Adipose tissue (tissue), 3 donors: ENCODE data around the gene OTOP3. TPM values are rescaled to one million over a fixed set of nuclear protein-coding genes. Genes with fewer than 3 reads are reported as not detected.

ENCODE experiments used
- H3K27ac ChIP-seq: one replicate; pipeline ENCODE4 v1.5.1; 2013; ENCODE audit warnings: low read depth, low read length
- WGBS, 3 donors: extraction: QIAGEN DNeasy Blood & Tissue Kit; methylation state at CpG; one replicate each; pipeline ENCODE4 v1.1.7; 2013; 5-methylcytosine and 5-hydroxymethylcytosine counted together
- polyA plus RNA-seq, 3 donors: library from polyadenylated mRNA; stranded (reverse); fragments of 200-250 nt; gene quantifications; one replicate each; pipeline ENCODE4 v1.2.3, GENCODE V29; 2013
- donor health status: healthy with polysubstance abuse.
- donor health status: Bipolar disorder and iron deficiency.
- donor health status: healthy.

OTOP3 gene
- polyA plus RNA-seq, 3 donors, result 0.38 TPM; not detected in 2

DNA sequence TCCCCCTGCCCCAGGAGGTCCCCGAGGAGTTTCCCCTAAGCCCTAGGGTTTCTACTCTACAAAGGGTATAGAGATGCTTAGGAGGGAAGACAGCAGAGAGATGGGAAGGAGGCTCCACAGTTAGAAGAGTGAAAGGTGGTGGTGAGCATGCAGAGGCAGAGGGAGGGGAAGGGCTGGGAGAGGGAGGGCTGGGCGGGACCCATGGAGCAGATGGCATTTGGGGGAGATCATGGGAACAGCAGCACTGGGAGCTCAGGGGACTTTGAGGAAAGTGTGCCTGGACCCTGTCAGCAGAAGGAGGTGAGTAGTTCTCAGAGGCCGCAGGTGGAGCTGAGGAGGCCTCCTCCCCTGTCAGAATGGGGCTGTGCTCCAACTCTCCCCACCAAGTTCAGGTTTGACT lies 650 bp upstream of the OTOP3 start:
- 62 to 76% (median 69%) methylated on average over 3 of the region's 3 CpGs for WGBS, 3 donors
- no peak overlapping the region for H3K27ac ChIP-seq

DNA sequence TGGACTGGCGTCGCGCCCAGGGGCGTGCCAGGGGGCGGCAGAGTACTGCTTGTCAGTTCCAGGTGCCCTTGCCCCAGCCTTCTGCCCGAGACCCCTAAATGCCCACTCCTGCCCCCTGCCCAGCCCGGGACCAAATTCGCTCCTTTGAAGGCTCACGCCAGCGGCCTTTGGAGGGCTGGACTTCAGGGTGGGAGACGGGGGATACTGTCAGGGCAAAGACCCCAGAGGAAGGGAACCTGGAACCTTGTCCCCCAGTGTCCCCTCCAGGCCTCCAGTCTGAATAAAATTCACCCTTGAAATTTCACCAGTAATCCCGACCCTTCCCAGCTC lies 737 bp downstream of the OTOP3 start:
- H3K27ac ChIP-seq, result no peak overlapping the region
- WGBS, 3 donors, result 17 to 25% (median 20%) methylated on average over 11 to 12 of the region's 12 CpGs

DNA sequence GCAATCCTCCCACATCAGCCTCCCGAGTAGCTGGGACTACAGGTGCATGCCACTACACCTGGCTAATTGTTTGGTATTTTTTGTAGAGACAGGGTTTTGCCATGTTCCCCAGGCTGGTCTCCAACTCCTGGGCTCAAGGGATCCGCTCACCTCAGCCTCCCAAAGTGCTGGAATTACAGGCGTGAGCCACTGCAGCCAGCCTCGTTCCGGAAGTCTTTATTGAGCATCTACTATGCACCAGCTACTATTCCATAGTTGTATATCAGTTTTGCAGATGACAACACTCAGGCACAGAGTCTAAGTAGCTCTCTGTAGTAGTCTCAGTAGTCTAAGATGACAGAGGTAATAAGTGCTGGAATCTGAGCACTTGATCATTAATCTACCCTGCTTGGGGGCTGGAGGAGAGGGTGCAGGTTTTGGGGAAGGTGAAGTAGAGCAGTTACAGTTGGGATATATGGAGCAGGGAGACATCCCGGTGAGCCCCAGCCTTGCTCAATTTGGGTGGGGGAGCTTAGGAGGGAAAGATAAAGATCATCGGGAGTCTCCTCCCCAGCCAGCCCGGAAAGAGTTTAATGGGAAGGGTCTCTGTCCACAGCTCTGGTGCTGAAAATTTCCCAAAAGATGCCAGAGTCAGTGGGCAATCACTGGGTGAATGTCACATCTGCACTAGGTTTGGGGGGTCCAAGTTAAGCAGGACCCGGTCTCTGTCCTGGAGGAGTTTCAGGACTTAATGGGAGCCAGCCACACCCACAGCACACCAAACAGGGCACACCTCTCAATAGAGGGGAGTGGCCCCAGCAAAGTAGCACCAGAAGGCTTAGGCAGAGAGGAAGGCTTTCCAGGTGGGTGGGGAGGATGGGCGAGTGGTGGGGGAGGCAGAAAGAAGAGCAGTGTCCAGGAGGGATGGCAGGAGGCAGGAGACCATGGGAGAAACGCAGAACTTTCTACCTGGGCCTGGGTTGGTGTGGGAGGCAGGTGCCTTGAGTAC lies 1.7 kb downstream of the OTOP3 start:
- no peak overlapping the region for H3K27ac ChIP-seq
- 54 to 60% (median 55%) methylated on average over 11 of the region's 11 CpGs for WGBS, 3 donors

DNA sequence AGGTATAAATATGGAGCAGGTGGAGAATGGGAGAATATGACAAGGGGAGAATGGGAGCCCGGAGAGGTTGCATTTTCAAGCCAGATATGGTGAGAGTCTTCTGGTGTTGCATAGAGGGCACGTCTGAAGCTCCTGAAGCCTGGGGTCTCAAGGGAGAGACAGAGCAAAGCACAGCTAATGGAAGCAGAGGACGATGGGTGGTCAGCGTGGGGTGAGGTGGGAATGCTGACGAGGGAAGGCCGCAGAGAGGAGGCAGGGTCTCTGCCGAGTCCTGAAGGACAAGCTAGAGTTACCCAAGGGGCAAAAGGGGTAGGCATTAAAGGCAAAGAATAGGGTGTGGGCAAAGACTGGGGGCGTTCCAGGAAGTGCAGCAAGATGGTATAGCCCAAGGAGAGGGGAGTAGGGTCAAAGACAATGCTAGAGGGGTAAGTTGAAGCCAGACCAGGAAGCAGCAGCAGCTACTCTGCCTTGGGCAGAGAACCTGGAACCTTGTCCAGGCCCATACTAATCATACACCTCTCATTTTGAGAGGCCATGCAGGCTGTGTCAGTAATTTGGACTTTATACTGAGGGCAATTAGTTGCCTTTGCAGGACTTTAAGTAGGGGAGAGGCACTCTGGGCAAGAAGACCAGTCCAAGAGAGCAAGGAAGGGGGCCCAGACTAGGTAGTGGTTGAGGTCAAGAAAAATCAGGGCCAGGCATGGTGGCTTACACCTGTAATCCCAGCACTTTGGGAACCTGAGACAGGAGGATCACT lies 2.7 kb downstream of the OTOP3 start:
- 60 to 80% (median 77%) methylated on average over 8 of the region's 8 CpGs for WGBS, 3 donors
- no peak overlapping the region for H3K27ac ChIP-seq

DNA sequence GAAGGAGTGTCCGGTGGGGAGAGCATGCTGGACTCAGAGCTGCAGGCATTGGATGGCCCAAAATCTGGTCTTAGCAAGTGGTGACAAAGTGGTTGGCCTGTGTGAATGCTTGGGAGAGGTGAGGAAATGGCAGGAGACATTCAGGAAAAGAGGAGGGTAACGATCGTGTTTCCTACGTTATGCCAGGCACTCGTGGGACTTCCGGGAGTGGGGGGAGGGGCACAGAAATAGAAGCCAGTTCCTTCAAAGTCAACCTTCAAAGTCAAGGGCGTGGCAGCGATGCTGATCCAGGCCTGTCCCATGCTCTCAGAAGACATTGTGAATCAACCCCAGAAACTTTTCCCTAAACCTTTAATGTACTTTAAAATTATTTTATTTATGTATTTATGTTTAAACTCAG lies 3.8 kb downstream of the OTOP3 start:
- no peak overlapping the region for H3K27ac ChIP-seq
- 46 to 51% (median 48%) methylated on average over 8 of the region's 8 CpGs for WGBS, 3 donors

DNA sequence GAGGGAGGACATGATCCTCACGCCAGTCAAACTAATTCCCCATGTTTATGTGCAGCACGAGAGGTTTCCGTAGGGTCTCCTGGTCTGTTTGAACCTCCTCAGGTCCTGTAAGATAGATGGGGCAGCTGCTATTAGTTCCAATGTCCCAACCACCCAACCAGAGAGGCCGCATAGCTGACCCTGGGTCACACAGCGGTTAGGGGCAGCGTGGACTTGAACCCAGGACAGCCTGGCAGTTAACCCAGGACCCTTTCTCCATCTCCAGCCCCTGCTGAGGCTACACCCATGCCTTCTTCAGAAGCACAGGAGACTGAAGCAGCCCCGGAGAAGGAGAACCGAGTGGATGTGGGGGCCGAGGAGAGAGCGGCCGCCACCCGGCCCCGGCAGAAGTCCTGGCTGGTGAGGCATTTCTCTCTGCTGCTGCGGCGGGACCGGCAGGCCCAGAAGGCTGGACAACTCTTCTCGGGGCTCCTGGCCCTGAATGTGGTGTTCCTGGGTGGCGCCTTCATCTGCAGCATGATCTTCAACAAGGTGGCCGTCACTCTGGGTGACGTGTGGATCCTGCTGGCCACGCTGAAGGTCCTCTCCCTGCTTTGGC lies 5.5 kb downstream of the OTOP3 start:
- 73 to 82% (median 78%) methylated on average over 20 to 21 of the region's 21 CpGs for WGBS, 3 donors
- no peak overlapping the region for H3K27ac ChIP-seq

DNA sequence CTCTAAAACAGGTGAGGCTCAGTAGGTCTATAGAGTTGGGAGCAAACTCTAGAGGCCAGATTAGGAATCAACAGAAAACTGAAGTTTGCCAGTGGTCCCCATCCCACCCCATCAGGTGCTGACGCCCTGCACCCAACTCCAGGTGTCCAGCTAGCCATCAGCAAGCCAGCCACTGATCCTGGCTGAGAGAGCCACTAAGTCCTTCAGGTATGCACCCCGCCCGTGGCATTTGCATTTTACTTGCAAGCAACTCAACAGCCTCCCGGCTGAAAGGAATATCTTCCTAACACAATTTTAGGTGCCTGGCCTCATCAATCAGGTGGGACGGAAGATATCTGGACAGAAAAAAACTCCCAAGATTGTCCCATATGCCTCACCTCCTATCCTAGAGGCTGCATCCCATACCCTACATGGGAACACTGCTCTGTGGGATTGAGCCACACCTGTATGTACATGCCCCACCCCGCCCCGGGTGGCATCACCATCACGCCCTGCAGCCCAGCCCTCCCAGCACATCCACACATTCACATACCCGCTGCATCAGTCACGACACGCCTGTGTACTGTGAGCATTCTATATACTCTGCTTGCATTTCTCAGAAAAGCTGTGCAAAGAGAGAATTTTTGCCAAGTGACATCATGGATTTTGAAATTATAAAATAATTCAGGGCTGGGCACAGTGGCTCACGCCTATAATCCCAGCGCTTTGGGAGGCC lies 8.3 kb downstream of the OTOP3 start:
- WGBS, 3 donors, result 67 to 70% (median 68%) methylated on average over 13 of the region's 13 CpGs
- no peak overlapping the region for H3K27ac ChIP-seq

DNA sequence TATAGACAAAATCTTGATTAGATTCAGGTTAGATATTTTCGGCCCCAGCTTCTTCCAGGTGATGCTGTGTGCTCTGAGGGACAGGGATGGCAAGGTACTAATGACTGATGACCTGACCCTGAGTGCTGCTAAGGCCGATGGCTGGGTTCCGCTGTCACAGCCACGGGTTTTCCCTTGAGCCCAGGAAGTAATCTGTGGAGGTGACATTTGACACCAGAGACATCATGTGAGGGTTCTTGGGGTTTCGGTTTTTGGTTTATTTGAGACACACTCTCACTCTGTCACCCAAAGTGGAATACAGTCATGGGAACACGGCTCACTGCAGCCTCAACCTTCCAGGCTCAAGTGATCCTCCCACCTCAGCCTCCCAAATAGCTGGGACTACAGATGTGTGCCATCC lies 9.8 kb downstream of the OTOP3 start:
- 47 to 52% (median 49%) methylated on average over 6 of the region's 6 CpGs for WGBS, 3 donors
- H3K27ac ChIP-seq, result no peak overlapping the region

DNA sequence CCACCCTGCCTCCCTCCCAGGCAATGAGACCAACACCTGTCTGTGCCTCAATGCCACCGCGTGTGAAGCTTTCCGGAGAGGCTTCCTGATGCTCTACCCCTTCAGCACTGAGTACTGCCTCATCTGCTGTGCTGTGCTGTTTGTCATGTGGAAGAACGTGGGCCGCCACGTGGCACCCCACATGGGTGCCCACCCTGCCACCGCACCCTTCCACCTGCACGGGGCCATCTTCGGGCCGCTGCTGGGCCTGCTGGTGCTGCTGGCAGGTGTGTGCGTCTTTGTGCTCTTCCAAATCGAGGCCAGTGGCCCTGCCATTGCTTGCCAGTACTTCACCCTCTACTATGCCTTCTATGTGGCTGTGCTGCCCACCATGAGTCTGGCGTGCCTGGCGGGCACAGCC lies 10.9 kb downstream of the OTOP3 start:
- no peak overlapping the region for H3K27ac ChIP-seq
- 84 to 92% (median 86%) methylated on average over 14 of the region's 14 CpGs for WGBS, 3 donors

DNA sequence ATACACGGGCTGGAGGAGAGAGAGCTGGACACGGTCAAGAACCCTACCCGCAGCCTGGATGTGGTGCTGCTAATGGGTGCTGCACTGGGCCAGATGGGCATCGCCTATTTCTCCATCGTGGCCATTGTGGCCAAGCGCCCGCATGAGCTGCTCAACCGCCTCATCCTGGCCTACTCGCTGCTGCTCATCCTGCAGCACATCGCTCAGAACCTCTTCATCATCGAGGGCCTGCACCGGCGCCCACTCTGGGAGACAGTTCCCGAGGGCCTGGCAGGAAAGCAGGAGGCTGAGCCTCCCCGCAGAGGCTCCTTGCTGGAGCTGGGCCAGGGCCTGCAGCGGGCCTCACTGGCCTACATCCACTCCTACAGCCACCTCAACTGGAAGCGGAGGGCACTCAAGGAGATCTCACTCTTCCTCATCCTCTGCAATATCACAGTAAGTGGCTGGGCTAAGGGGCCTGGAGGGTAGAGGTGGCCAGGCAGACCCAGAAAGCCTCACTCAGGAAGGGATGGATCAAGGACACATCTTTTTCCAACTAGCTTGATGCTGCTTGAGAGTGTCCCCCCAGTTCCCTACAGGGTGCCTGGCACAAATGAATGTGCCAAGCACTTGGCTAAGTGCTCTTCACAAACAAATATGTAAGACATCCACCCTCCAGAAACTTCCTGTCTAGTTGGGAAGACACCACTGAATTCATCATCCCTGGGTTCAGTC lies 11.5 kb downstream of the OTOP3 start:
- 89 to 94% (median 91%) methylated on average over 17 of the region's 17 CpGs for WGBS, 3 donors
- H3K27ac ChIP-seq, result no peak overlapping the region

DNA sequence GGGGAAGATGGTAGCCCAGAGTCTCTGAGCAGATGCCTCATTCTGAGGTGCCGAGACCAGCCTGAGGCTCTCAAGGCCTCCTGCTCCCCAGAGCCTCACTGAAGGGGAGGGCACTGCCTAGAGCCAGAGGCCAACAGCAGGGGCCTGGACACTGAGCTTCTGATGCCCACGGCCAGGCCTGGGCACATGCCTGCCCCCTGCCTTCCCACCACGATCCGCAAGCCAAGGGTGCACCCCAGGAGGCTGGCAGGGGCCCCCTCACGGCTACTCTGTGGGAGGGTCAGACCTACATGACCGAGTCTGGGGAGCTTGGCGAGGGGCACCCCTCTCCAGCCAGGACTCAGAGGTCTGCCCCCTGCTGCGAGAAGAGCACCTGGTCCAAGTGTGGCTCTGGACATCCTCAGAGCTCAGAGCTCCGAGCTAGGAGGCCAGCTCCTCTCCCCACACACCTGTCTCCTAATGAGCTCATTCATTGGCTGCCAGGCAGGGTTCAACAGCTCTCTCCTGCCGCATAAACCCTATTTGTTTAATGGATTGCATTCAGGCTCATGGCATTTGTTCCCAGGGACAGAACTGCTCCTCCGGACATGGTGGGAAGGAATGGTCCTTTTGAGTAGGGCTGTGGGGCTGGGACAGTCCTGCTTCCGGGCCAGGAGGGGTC lies 13.9 kb downstream of the OTOP3 start:
- WGBS, 3 donors, result 42 to 62% (median 61%) methylated on average over 11 to 12 of the region's 12 CpGs

DNA sequence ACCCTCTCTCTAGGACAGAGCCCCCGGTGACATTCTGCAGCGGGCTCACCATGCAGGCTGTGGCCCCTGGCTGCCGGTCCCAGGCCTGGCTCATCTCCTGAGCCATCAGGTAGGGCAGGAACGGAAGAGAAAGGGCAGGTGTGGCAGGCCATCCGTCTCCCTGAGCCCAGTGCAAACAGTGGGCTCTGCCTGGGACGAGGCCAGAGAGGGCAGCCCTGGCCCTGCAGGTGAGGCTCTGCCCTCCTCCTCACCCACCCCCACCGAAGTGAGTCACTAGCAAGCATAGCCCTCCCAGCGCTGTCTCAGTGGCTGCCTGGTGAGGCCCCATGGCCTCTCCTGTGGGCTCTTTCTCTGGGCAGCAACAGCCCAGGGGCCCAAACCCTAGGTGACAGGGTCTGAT lies 14.5 kb downstream of the OTOP3 start:
- no peak overlapping the region for H3K27ac ChIP-seq
- WGBS, 3 donors, result 44 to 68% (median 52%) methylated on average over 6 to 8 of the region's 8 CpGs

More for the DNA sequence above, 13.9 kb downstream of the OTOP3 start:
- H3K27ac ChIP-seq, result no peak overlapping the region

DNA sequence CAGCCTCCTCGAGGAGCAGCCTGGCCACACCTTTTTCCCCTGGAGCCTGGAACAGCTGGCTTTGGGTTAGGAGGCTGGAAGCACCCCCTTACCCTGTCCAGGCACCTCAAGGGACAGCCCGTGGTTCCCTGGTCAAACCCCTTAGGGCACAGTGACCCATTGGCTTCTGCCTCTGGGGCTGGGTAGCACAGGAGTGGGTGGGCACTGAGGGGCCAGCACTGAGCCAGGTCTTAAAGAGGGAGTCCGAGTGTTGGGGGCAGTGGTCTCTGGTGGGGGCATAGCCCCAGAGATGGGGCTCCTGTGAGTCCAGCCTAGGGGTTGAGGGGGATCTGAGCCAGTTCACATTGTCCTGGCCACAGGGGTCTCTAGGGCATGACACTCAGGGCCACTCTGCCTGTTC lies 15.4 kb downstream of the OTOP3 start:
- H3K27ac ChIP-seq, result no peak overlapping the region
- WGBS, 3 donors, result 62 to 69% (median 65%) methylated on average over 3 of the region's 3 CpGs

DNA sequence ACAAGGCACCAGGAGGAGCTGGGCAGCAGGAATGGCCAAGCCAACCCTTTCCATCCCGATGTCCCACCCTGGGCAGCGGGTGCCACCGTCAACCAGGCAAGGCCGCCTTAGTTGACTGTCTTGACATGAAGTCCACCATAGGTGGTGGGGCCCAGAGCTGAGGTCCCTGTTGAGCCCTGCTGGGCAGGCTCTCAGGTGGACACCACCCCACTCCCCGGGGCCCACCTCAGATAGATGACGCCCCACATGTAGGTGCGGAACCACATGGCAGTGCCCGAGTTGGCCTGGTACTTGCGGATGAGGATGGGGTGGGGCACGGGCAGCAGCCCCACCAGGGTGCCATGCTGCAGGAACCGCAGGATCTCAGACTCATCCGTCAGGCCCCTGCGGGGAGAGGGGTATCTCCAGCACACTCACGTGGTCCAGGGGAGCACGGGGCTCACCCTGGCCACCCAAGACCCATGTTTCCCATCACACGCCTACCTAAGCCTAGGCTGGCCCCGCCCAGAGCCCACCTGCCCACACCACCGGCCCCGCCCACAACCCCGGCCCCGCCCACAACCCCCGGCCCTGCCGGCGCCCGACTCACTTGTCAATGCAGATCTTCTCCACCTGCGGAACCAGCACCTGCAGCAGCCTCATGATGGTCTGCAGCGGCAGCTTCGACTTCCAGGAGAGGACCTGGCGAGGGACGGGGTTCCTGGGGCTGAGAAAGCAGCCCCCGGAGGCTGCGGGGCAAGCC lies 16.2 kb downstream of the OTOP3 start:
- no peak overlapping the region for H3K27ac ChIP-seq
- 75 to 82% (median 75%) methylated on average over 29 to 32 of the region's 32 CpGs for WGBS, 3 donors

DNA sequence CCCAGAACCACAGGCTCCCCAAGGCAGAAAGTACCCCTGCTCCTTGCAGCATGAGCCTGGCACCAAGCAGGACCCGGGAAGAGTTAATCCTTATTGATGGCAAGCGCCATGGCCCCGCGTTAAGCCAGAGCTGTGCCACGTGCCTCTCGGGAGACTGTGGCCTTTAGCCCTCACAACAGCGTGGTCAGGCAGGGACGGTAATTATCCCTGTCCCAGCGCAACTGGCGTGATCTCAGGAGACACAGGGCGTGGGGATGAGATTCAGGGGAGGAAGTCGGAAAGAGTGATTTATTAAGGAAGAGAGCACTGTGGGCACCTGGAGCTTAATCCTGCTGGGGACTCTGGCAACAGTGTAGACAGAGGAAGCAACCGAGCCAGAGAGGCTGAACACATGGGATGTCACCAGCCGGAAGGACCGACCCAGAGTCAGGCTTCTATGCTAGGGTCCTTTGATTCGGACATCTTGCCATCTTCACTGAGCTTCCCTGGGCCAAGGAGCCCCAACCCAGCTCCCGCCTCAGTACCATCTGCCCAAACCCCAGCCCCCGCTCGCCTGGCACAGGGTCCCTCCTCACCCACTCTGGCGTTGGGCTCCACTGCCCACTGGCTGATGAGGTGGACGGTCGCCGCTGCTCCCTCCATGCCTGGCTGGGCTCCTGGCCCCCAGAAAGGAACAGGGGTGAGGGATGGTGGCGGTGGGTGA lies 16.9 kb downstream of the OTOP3 start:
- no peak overlapping the region for H3K27ac ChIP-seq

DNA sequence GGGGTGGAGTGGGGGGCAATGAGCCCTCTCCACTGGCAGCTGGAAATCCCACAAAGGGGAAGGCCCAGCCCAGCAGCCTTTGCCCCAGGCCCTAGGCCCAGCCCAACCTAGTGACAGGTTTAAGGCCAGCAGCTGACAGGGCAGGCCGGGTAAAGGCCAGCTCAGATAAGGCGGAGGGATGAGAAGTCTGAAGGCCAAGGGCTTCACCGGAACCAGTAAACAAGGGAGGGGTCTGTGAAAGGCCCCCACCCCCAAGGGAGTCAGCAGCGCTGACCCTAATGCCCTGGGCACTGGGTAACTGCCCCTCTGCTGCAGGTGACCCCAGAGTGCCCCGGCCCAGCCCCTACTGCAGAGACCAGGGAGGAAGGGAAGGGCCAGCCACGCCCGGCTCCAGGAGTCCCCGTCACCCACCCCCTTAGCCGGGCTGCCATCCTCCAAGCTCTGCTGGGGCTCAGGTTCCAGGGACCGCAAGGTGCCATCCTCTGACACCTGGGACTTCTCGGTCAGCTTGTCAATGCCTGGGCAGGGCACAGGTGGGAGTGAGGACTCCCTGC lies 17.5 kb downstream of the OTOP3 start:
- no peak overlapping the region for H3K27ac ChIP-seq
- WGBS, 3 donors, result 83 to 86% (median 86%) methylated on average over 9 to 11 of the region's 11 CpGs

More for the DNA sequence above, 16.9 kb downstream of the OTOP3 start:
- WGBS, 3 donors, result 74 to 83% (median 78%) methylated on average over 24 of the region's 24 CpGs
